GM12878 (cell line): ENCODE results near the gene EYA2.

ENCODE experiments used
- ATF3 ChIP-seq: IDR thresholded peaks from 2 replicates; pipeline ENCODE4 v1.6.1; 2011; ENCODE audit warnings: low read depth, mild to moderate bottlenecking, low read length, moderate library complexity, borderline replicate concordance; ENCODE audit errors: extremely low read depth
- BCL3 ChIP-seq: IDR thresholded peaks from 2 replicates; pipeline ENCODE4 v1.6.1; 2011; ENCODE audit warnings: borderline replicate concordance, low read depth, mild to moderate bottlenecking, moderate library complexity, low read length; ENCODE audit not compliant: insufficient read depth, poor library complexity, severe bottlenecking
- BHLHE40 ChIP-seq, 2 experiments: fragments of 450-650 bp in 1 of 2; IDR thresholded peaks; 2 replicates each; pipeline ENCODE4 v1.6.1; 2011 to 2017; ENCODE audit warnings: low read depth in 2 of 2, borderline replicate concordance in 1 of 2, improper control_type of control experiment in 1 of 2, low read length in 1 of 2, mild to moderate bottlenecking in 1 of 2
- CHD4 ChIP-seq: fragments of 200-600 bp; sonication (generic); IDR thresholded peaks from 2 replicates; pipeline ENCODE4 v1.6.1; 2016; ENCODE audit warnings: mild to moderate bottlenecking
- CTCF ChIP-seq, 3 experiments: IDR thresholded peaks in 2 of 3; conservative IDR thresholded peaks in 1 of 3; 2 replicates each; pipeline ENCODE4 v1.5.1; 2011; ENCODE audit warnings: low read depth in 3 of 3, low read length in 3 of 3, mild to moderate bottlenecking in 3 of 3, control low read depth in 2 of 3, moderate library complexity in 2 of 3, inconsistent platforms in 1 of 3, mixed read lengths in 1 of 3; ENCODE audit not compliant: control insufficient read depth in 2 of 3, insufficient read depth in 1 of 3; ENCODE audit errors: extremely low read depth in 1 of 3
- DPF2 ChIP-seq: fragments of 450-650 bp; IDR thresholded peaks from 2 replicates; pipeline ENCODE4 v1.6.1; 2017; ENCODE audit warnings: mild to moderate bottlenecking
- EP300 ChIP-seq, 2 experiments: fragments of 150-350 bp in 1 of 2; IDR thresholded peaks; 2 replicates each; pipeline ENCODE4 v1.6.1; 2011 to 2012; ENCODE audit warnings: low read depth in 2 of 2, low read length in 2 of 2, borderline replicate concordance in 1 of 2, improper control_type of control experiment in 1 of 2, inconsistent platforms in 1 of 2; ENCODE audit not compliant: control insufficient read depth in 1 of 2
- POLR2A ChIP-seq: IDR thresholded peaks from 2 replicates; pipeline ENCODE4 v1.6.1; 2011; ENCODE audit warnings: low read depth, mild to moderate bottlenecking, low read length
- RAD21 ChIP-seq: IDR thresholded peaks from 2 replicates; pipeline ENCODE4 v1.6.1; 2011; ENCODE audit warnings: mild to moderate bottlenecking, low read depth, low read length, moderate library complexity; ENCODE audit not compliant: insufficient read depth
- RCOR1 ChIP-seq: conservative IDR thresholded peaks from 2 replicates; pipeline ENCODE4 v1.6.1; 2012; ENCODE audit warnings: low read depth, low read length, improper control_type of control experiment

GRCh38 chr20:46893051-46893450, 1.6 kb upstream of the EYA2 start:
- TF ChIP-seq EP300 (IDR thresholded peaks at IDR 0.05; ENCODE audit: borderline replicate concordance in 1 of 2, control insufficient read depth in 1 of 2, low read depth in 2 of 2, low read length in 2 of 2) (no peak), RAD21 (no peak), POLR2A (no peak), CTCF (IDR thresholded peaks at IDR 0.05 in 2 of 3, conservative IDR thresholded peaks at IDR 0.05 in 1 of 3; ENCODE audit: control insufficient read depth in 2 of 3, extremely low read depth in 1 of 3, insufficient read depth in 1 of 3, low read depth in 3 of 3, low read length in 3 of 3) (no peak), RCOR1 (no peak), BHLHE40 (IDR thresholded peaks at IDR 0.05; ENCODE audit: borderline replicate concordance in 1 of 2, low read depth in 2 of 2, low read length in 1 of 2) (no peak), DPF2 (no peak), CHD4 (no peak), ATF3 (no peak), BCL3 (no peak)
